Stomach (tissue), 9 donors: Measurements from ENCODE around the gene CAPN12. TPM values are rescaled to one million over a fixed set of nuclear protein-coding genes. Genes with fewer than 3 reads are reported as not detected.

Experiments
- DNase-seq, 2 donors: peaks; one replicate each; pipeline versions ENCODE4 v3.0.0 to v3.0.0-alpha.2; 2013 to 2019
- H3K27ac ChIP-seq, 5 donors: fragments of 200-600 bp in 4 of 5; sonication (generic) in 4 of 5; one replicate each; pipeline ENCODE4 v1.5.1; 2013 to 2019; ENCODE audit warnings: mild to moderate bottlenecking in 1 of 5, moderate library complexity in 1 of 5
- H3K27me3 ChIP-seq, 3 donors: fragments of 200-600 bp; sonication (generic); one replicate each; pipeline ENCODE4 v1.5.1; 2017 to 2019; ENCODE audit warnings: mixed run types in 1 of 3
- H3K36me3 ChIP-seq, 4 donors: fragments of 200-600 bp; sonication (generic); 1 replicate in 3 of 4; 2 replicates in 1 of 4; pipeline ENCODE4 v1.5.1; 2016 to 2019
- H3K4me1 ChIP-seq, 4 donors: fragments of 200-600 bp; sonication (generic); one replicate each; pipeline ENCODE4 v1.5.1; 2016 to 2019
- H3K4me3 ChIP-seq, 4 donors: fragments of 200-600 bp; sonication (generic) in 3 of 4; one replicate each; pipeline ENCODE4 v1.5.1; 2016 to 2019; ENCODE audit warnings: mild to moderate bottlenecking in 1 of 4
- H3K9me3 ChIP-seq, 4 donors: fragments of 200-600 bp; sonication (generic); one replicate each; pipeline ENCODE4 v1.5.1; 2016 to 2019
- CTCF ChIP-seq, 7 experiments: fragments of 450-650 bp in 4 of 7; fragments of 200-600 bp in 3 of 7; sonication (generic) in 3 of 7; IDR thresholded peaks; one replicate each; pipeline ENCODE4 v1.5.1; 2016 to 2019; ENCODE audit warnings: antibody characterized with exemption in 7 of 7, control low read depth in 2 of 7, mild to moderate bottlenecking in 1 of 7
- EP300 ChIP-seq: sonication (generic); formaldehyde crosslinking; IDR thresholded peaks from one replicate; pipeline ENCODE4 v1.6.1; 2017; ENCODE audit warnings: antibody characterized with exemption
- POLR2A ChIP-seq, 4 donors: fragments of 450-650 bp; IDR thresholded peaks; one replicate each; pipeline ENCODE4 v1.6.1; 2016; ENCODE audit warnings: antibody characterized with exemption in 4 of 4, control low read depth in 2 of 4, mild to moderate bottlenecking in 1 of 4, moderate library complexity in 1 of 4
- POLR2AphosphoS5 ChIP-seq, 3 donors: sonication (generic); formaldehyde crosslinking; IDR thresholded peaks; one replicate each; pipeline ENCODE4 v1.6.1; 2016; ENCODE audit warnings: antibody characterized with exemption in 3 of 3
- WGBS, 5 donors: extraction: QIAGEN DNeasy Blood & Tissue Kit in 3 of 5; methylation state at CpG; one replicate each; pipeline versions ENCODE4 v1.1.5 to v1.1.7; 2013 to 2018; 5-methylcytosine and 5-hydroxymethylcytosine counted together
- intact Hi-C: fragments of 100-400 bp; cut with DNase I; formaldehyde crosslinking; loops from one replicate; pipeline ENCODE4 v1.15.1; 2023; ENCODE audit warnings: low total_unique reads
- polyA plus RNA-seq, 3 donors: library from polyadenylated mRNA; stranded (reverse); fragments of 200-250 nt; gene quantifications; one replicate each; pipeline ENCODE4 v1.2.3, GENCODE V29; 2013
- total RNA-seq, 5 donors: library from RNA; depleted of rRNA; stranded (reverse); fragments of >200 nt; gene quantifications; one replicate each; pipeline versions ENCODE4 v1.1.0 to v1.2.3, GENCODE V29; 2014 to 2016
- donor health status: healthy with polysubstance abuse.
- donor health status: Bipolar disorder and iron deficiency.
- donor health status: healthy.

CAPN12 gene
- total and polyA plus RNA-seq, 8 donors: 1.2 to 33.3 (median 5.6) TPM

- H3K9me3 ChIP-seq: no peaks in the 10 kb centered on the region
- peaks cover 0 to 10% (median 0%) of the 10 kb centered on the region in 3 donors for H3K27me3 ChIP-seq
- H3K27ac ChIP-seq: peak overlapping the region; percentile 81 to 93 (median 84)
- peaks cover 17 to 28% (median 27%) of the 10 kb centered on the region in 4 donors for H3K36me3 ChIP-seq
- no peak for TF ChIP-seq POLR2A (IDR thresholded peaks at IDR 0.05)
- no peak for TF ChIP-seq POLR2AphosphoS5 (IDR thresholded peaks at IDR 0.05)
- TF ChIP-seq CTCF (IDR thresholded peaks at IDR 0.05): no peak
- no peak for TF ChIP-seq EP300
- H3K4me3 ChIP-seq: peak overlapping the region in 3 of 4 donors; percentile 23 to 44 (median 33)
- 30 to 51% (median 41%) methylated on average over 3 to 4 of the region's 4 CpGs for WGBS, 5 donors
- intact Hi-C loops: no loop called here
- DNase-seq: no peak
- H3K4me1 ChIP-seq: peaks cover 36 to 79% (median 68%) of the 10 kb centered on the region in 4 donors
These were observed 10.2 kb downstream of the CAPN12 start for GRCh38 chr19:38734176-38734425.

- 62 to 90% (median 69%) methylated on average over 3 to 6 of the region's 6 CpGs for WGBS, 5 donors
- no peaks in the 10 kb centered on the region for H3K9me3 ChIP-seq
- peaks cover 36 to 83% (median 70%) of the 10 kb centered on the region in 4 donors for H3K4me1 ChIP-seq
- DNase-seq: peak in 1 of 2 donors; percentile 22
- H3K27me3 ChIP-seq: peaks cover 0 to 10% (median 0%) of the 10 kb centered on the region in 3 donors
- H3K27ac ChIP-seq: peak overlapping the region; percentile 81 to 93 (median 84)
- TF ChIP-seq CTCF (IDR thresholded peaks at IDR 0.05): no peak
- no peak for TF ChIP-seq EP300
- no peak for TF ChIP-seq POLR2AphosphoS5 (IDR thresholded peaks at IDR 0.05)
- no peak for TF ChIP-seq POLR2A (IDR thresholded peaks at IDR 0.05)
- H3K4me3 ChIP-seq: peak overlapping the region in 1 of 4 donors; percentile 44
- H3K36me3 ChIP-seq: peaks cover 21 to 33% (median 31%) of the 10 kb centered on the region in 4 donors
- intact Hi-C loops: no loop called here
These were observed 10.6 kb downstream of the CAPN12 start for GRCh38 chr19:38733493-38734175.

GRCh38 chr19:38733241-38733492, 11.1 kb downstream of the CAPN12 start:
- H3K9me3 ChIP-seq: no peaks in the 10 kb centered on the region
- peaks cover 36 to 88% (median 73%) of the 10 kb centered on the region in 4 donors for H3K4me1 ChIP-seq
- peak overlapping the region; percentile 81 to 93 (median 84) for H3K27ac ChIP-seq
- H3K4me3 ChIP-seq: no peak overlapping the region
- H3K27me3 ChIP-seq: peaks cover 0 to 10% (median 0%) of the 10 kb centered on the region in 3 donors
- H3K36me3 ChIP-seq: peaks cover 25 to 37% (median 36%) of the 10 kb centered on the region in 4 donors
- no peak for DNase-seq
- TF ChIP-seq POLR2AphosphoS5 (IDR thresholded peaks at IDR 0.05) (no peak), CTCF (IDR thresholded peaks at IDR 0.05) (no peak), POLR2A (IDR thresholded peaks at IDR 0.05) (no peak), EP300 (no peak)
- intact Hi-C loops: no loop called here
- WGBS, 5 donors: 93 to 100% (median 100%) methylated on average over 1 of the region's 1 CpG

GRCh38 chr19:38731654-38732301, 12.5 kb downstream of the CAPN12 start:
- Histone ChIP-seq H3K36me3 (peaks cover 38 to 51% (median 50%) of the 10 kb centered on the region in 4 donors), H3K4me1 (peaks cover 36 to 90% (median 73%) of the 10 kb centered on the region in 4 donors), H3K9me3 (no peaks in the 10 kb centered on the region), H3K4me3 (no peak overlapping the region), H3K27me3 (peaks cover 0 to 6% (median 0%) of the 10 kb centered on the region in 3 donors), H3K27ac (peak overlapping the region; percentile 81 to 93 (median 84))
- peak; percentile 71 to 87 for DNase-seq
- 24 to 42% (median 28%) methylated on average over 10 of the region's 10 CpGs for WGBS, 5 donors
- intact Hi-C loops: no loop called here
- TF ChIP-seq POLR2A (IDR thresholded peaks at IDR 0.05): no peak
- TF ChIP-seq CTCF (IDR thresholded peaks at IDR 0.05): peak in 1 of 7 experiments; percentile 15
- peak in 2 of 3 donors; percentile 40 to 73 for TF ChIP-seq POLR2AphosphoS5 (IDR thresholded peaks at IDR 0.05)
- no peak for TF ChIP-seq EP300
